ENCODE results near the gene NFIB.

DNA sequence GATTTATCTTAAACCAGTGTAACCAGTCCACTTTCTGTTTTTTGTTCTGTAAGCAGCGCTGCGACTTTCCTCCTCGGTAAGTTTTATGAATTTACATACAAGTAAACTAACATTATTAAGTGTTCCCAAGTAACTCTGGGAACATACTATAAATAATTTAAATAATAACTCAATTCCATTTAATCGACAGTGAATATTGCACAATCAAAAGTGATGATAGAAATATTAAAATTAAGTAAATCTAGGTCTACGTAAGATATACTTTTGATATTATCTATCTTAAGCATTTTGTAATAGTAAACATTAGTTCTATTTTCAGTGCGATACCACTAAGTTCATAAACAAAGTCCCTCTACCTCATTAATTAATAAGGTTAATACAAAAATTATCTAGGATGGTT lies 7.8 kb downstream of the NFIB start:
- TF ChIP-seq EZH2 (IDR thresholded peaks at IDR 0.05; ENCODE audit: low read depth, low read length, severe bottlenecking) (no peak), RNF2 (IDR thresholded peaks at IDR 0.05; ENCODE audit: borderline replicate concordance, low read depth, low read length, missing control alignments, poor library complexity, severe bottlenecking) (no peak)
- TF ChIP-seq, protein P1, sequence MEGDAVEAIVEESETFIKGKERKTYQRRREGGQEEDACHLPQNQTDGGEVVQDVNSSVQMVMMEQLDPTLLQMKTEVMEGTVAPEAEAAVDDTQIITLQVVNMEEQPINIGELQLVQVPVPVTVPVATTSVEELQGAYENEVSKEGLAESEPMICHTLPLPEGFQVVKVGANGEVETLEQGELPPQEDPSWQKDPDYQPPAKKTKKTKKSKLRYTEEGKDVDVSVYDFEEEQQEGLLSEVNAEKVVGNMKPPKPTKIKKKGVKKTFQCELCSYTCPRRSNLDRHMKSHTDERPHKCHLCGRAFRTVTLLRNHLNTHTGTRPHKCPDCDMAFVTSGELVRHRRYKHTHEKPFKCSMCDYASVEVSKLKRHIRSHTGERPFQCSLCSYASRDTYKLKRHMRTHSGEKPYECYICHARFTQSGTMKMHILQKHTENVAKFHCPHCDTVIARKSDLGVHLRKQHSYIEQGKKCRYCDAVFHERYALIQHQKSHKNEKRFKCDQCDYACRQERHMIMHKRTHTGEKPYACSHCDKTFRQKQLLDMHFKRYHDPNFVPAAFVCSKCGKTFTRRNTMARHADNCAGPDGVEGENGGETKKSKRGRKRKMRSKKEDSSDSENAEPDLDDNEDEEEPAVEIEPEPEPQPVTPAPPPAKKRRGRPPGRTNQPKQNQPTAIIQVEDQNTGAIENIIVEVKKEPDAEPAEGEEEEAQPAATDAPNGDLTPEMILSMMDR (IDR thresholded peaks at IDR 0.05; ENCODE audit: control extremely low read depth in 1 of 3, insufficient read depth in 1 of 3, low read depth in 1 of 3, low read length in 3 of 3), result no peak
- TF ChIP-seq, protein P2, sequence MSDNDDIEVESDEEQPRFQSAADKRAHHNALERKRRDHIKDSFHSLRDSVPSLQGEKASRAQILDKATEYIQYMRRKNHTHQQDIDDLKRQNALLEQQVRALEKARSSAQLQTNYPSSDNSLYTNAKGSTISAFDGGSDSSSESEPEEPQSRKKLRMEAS (IDR thresholded peaks at IDR 0.05), result no peak
